HG03460 (cell line): ENCODE measurements around the gene SVIL.
"Not testable (repeated sequence)": the region's sequence is repeated elsewhere in the genome, so short reads cannot be mapped to it uniquely, and the experiment has no call there.

Experiments used
- ATAC-seq: cut with Tn5 transposase; IDR thresholded peaks from one replicate; pipeline ENCODE4 v1.9.1; 2021; ENCODE audit not compliant: unreplicated experiment

SVIL gene

DNA sequence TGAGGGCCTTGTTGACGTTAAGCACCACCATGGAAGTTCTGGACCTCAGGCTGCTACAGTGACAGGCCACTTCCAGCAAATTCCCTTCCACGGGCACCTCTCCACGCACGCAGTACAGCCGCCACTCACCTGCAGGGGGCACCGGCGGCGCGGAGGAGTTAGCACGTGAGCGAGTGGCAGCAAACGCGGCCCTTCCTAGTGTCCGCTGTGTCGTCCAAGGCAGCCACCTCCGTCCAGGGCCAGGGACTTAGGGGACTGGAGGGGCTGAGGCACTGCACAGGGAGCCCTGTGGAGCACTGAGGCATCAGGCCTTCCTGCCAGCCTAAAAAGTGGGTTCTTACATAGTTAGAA is 164.4 kb downstream of the SVIL start:
- ATAC-seq, result no peak

DNA sequence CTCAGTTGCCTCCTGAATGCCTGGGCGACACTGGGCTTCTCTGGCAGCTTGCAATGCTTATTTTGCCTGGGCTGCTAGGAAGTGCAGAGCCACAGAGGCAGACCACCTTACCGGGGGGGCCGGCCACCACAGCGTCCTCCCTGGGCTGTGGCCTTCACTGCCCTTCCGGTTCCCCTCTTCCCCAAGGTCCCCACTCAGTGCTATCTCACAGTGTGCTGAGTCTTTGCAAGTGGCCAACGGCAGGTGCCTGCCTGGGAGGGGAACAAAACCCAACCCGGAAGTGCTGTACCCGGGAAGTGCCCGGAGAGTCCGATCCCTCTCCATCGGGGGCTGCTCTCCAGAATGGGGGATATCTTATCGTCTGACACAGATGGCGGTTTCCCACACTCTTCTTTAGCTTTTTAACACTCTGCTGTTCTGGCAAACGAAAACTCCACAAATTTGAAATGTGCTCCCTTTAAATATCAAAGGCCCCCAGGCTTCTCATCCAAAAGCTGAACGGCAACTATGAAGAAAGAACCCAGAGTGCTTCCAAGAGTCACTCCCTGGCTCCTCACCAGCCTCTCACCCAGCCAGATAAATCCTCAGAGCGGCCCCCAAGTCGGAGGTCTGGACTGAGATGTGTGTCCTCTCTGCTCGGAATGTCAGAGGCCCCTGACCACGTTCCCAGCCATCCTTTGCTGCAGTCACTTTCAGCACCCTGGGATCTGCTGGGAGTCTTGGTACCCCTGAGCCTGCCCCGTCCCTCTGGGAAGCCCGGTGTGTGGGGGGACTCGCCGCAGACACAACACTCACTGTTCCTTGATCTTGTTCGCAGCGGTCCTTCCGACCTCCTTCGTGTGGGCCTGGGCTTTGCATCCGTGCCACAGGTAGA is 165.1 kb downstream of the SVIL start:
- no peak for ATAC-seq

DNA sequence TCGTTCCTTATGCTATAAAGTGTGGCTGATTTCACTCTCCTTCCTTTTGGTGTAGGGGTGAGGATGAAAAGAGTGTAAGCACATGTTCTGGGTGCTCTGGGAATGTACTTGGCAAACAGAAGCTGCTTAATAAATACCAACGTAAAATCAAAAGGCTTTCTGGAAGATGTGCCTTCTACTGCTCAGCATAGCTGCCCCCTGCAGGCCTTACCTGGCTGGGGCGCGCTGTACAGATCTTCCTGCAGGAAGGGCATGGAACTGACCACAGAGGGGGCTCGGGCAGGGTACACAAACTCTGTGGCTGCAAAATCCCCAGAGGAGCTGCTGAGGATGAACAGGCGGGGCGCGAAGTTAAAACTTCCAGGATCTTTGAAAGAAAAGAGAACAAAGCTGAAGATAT is 169.4 kb downstream of the SVIL start:
- no peak for ATAC-seq

DNA sequence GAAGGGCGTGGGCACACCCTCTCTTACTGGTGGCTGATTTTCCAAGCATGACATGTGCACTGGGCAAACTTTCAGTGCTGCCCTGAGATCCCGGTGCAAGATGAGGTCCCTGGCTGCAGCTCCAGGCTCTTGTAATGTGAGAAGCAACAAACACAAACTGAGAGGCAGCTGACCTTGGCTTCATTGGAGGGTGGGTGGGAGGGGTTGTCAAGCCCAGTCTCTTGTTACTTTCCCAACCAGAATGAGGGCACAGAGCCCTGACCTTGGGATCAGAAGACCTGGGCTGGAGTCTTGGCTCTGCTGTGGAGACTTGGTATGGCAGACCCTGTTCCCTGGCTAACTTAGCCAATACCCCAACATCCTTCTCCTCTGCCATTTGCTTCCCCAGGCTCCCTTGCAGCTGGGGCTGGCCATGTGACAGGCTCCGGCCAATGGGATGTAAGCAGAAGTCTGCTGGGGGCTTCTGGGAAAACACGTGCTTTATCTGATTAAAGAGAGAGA is 170.1 kb downstream of the SVIL start:
- not testable (repeated sequence) for ATAC-seq

GRCh38 chr10:29461042-29461441 is 173.7 kb downstream of the SVIL start:
- no peak for ATAC-seq

DNA sequence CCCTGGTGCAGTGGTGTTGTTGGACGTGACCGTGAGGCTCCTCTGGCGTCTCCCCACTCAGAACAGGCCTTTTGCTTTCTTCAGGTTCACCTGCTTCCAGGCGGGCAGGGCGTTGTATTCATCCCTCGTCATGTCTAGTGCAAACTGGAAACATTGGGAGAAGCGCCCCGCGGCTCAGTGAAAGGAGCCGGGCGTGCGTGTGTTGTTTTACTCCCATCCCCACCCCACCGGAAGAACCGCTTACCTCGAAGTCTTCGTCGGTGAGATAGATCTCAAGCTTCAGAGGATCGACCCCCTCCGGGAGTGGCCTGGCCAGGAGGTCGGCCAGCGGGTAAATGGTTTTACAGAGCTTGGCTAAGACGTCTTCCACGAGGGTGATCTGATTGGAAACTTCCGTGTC is 176.6 kb downstream of the SVIL start:
- not testable (repeated sequence) for ATAC-seq

DNA sequence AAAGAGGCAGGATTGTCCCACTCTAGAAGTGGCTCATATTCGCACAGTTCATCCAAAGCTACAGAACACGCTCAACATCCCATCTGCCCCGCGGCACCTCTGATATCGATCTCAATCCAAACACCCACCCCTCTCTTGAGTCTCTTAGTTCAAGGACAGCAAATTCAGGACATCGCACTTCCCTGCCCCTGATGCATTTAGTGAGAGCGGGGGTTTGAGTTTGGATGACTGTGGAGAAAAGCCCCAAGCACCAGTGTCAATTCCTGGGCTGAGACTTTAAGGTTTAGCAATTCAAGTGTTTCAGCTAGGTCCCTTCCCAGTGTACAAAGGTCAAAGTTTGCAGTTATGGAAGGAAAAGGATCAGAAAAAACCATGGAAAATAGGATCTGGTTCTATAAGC is 179.7 kb downstream of the SVIL start:
- no peak for ATAC-seq

- no peak for ATAC-seq
These were observed 180.5 kb downstream of the SVIL start for GRCh38 chr10:29454250-29454649.

- no peak for ATAC-seq
These were observed 182.2 kb downstream of the SVIL start for GRCh38 chr10:29452546-29452945.

GRCh38 chr10:29451946-29452345 is 182.8 kb downstream of the SVIL start:
- ATAC-seq, result no peak

DNA sequence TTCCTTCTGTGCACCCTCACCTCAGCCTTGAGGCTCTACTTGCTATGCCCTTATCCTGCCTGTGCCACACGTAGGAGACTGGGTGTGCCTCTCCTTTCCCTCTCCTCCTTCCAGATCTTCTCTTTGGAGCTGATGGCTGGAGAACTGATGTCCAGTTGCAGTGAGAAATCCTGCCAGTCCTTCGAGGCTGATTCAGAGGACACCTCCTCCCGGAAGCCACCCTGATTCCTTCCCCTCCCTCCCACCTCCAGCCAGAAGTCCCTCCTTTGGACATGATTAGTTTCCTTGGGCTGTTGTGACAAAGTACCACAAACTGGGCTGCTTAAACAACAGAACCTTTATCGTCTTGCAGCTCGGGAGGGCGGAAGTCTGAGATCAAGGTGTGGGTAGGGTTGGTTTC is 184.4 kb downstream of the SVIL start:
- no peak for ATAC-seq

DNA sequence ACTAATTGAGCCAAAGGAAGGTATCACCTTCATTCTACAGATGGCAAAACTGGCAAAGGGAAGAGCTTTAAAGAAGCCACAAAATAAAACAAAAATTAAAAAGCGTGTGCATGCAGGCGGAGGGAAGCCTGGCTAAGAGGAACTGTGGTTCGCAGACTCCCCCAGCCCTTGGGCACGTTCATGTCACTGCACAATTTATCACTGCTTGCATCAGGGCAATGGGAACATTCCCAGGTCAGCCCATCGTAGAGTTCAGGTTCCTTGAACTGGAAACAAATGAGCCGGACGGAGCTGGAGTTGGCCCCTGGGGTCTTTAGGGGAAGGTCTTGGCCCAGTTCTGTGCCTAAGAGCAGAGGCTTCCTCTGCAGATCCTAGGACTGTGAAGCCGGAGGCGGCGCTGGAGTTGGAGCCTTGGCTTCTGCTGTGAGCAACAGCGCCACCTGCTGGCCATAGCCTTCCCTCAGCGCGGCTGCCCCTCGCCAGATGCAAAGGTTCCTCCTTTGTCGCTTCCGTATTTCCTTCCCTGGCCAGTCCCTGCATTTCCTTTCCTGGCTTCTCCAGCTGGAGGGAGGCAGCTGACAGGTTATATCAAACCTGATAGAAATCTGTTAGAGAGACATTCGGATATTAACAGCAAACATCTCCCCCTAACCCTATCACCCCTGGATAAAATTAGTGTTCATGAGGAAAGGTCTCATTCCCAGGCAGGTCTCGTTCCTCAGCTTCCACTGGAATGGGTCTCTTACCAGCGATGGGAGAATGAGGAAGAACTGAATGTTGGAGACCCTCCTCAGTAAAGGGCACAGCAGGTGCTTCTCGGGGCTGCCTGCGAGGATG is 185.8 kb downstream of the SVIL start:
- ATAC-seq, result peak; percentile 83

DNA sequence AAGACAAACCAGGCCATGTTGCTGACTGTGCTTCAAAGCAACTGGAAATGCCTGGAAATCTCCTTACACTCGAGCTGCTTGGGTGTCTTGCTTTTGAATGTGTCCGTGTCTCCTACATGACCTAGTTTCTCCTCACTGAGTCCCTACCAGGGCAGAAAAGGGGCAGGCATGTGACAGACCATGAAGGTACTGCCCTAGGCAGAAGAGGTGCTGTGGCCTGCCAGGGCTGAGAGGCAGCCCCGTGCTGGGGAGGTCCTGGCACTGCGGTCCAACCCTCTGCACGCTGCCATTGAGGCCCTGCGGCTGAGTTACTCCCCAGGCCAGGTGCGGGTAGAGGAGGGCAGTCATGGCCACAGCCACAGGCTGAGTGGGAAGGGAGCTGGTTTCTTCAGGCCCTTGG is 186.6 kb downstream of the SVIL start:
- ATAC-seq, result no peak

GRCh38 chr10:29446327-29446726 is 188.4 kb downstream of the SVIL start:
- no peak for ATAC-seq

- ATAC-seq, result no peak
These were observed 190.8 kb downstream of the SVIL start for GRCh38 chr10:29443745-29444523.

GRCh38 chr10:29440981-29441380 is 193.8 kb downstream of the SVIL start:
- no peak for ATAC-seq

- ATAC-seq, result not testable (repeated sequence)
These were observed 195.8 kb downstream of the SVIL start for GRCh38 chr10:29439005-29439404.

GRCh38 chr10:29438271-29438670 is 196.5 kb downstream of the SVIL start:
- no peak for ATAC-seq

- no peak for ATAC-seq
These were observed 196.9 kb downstream of the SVIL start for GRCh38 chr10:29437871-29438270.

- ATAC-seq, result no peak
These were observed 198.8 kb downstream of the SVIL start for GRCh38 chr10:29435809-29436501.

GRCh38 chr10:29434111-29434510 is 200.7 kb downstream of the SVIL start:
- ATAC-seq, result no peak
